ENCODE data around the gene GNL1. TPM values are rescaled to one million over a fixed set of nuclear protein-coding genes. Genes with fewer than 3 reads are reported as not detected.

The GNL1 gene
- total RNA-seq, 2 donors from 2014 or later, result 7.9 to 16.4 TPM

DNA sequence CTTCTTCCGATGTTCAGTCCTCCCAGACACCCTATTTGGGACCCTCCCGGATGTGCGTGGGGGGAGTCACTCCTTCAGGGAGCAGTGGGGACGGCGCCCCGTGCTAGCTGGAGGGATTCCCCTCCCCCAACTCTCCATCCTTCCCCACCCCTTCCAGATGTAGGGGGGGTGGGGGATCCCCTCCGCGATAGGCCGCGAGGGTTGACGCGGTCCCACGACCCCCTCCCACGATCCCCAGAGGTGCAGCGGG lies 548 bp downstream of the GNL1 start:
- Histone ChIP-seq H3K4me3 (peak overlapping the region; percentile 75 to 88), H3K36me3 (peaks cover 36% of the 10 kb centered on the region), H3K27me3 (no peaks in the 10 kb centered on the region), H3K4me1 (peaks cover 0 to 22% of the 10 kb centered on the region in 2 donors), H3K27ac (peak overlapping the region; percentile 99), H3K9me3 (no peaks in the 10 kb centered on the region)
- TF ChIP-seq, protein P1, sequence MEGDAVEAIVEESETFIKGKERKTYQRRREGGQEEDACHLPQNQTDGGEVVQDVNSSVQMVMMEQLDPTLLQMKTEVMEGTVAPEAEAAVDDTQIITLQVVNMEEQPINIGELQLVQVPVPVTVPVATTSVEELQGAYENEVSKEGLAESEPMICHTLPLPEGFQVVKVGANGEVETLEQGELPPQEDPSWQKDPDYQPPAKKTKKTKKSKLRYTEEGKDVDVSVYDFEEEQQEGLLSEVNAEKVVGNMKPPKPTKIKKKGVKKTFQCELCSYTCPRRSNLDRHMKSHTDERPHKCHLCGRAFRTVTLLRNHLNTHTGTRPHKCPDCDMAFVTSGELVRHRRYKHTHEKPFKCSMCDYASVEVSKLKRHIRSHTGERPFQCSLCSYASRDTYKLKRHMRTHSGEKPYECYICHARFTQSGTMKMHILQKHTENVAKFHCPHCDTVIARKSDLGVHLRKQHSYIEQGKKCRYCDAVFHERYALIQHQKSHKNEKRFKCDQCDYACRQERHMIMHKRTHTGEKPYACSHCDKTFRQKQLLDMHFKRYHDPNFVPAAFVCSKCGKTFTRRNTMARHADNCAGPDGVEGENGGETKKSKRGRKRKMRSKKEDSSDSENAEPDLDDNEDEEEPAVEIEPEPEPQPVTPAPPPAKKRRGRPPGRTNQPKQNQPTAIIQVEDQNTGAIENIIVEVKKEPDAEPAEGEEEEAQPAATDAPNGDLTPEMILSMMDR (IDR thresholded peaks at IDR 0.05), result no peak
- DNase-seq (ENCODE audit: low spot score), result no peak

DNA sequence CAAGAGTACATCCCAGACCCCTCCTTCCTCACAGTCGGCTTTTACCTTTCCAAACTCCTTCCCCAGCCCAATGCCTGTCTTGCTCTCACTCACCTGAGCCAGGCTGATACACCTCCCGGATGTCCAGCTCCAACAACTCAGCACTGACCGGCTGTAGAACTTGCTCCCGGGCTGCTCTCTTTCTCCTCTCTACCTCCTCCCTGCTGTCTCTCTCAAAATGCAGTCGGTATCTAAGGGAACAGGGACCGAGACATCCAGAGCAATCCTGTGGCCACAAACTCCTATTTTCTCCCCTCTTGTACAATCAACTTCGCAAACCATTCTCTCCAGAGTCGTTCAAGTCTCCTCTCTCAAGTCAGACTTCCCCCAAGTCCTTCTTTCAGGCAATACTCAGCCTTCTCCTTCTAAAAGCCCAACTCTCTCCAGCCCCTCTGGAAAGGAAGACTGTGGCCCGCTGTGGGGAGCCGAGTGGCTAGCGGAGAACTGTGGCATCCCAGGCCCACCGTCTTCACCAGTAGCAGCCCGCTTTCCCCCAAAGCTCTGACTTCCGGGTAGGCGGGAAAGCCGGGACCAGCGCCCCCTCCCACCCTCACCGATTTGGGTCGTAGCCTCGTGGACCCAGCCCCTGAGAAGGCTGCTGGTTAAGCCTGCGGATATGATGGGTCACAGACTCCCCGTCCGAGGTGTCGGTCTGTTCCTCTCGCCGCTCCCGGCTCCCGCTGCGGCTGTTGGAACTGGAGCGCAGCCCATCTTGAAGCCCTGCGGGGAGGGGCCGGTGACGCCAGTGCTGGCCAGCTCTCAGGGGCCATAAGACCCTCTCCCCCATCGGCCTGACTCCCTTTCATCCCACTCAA lies 1.1 kb downstream of the GNL1 start:
- Histone ChIP-seq H3K27me3 (no peaks in the 10 kb centered on the region), H3K36me3 (peaks cover 40% of the 10 kb centered on the region), H3K4me3 (peak overlapping the region; percentile 75 to 88), H3K4me1 (peaks cover 0 to 22% of the 10 kb centered on the region in 2 donors), H3K27ac (peak overlapping the region; percentile 99), H3K9me3 (no peaks in the 10 kb centered on the region)
- DNase-seq (ENCODE audit: low spot score), result peak; percentile 65
- TF ChIP-seq, protein P1 (IDR thresholded peaks at IDR 0.05), result no peak

DNA sequence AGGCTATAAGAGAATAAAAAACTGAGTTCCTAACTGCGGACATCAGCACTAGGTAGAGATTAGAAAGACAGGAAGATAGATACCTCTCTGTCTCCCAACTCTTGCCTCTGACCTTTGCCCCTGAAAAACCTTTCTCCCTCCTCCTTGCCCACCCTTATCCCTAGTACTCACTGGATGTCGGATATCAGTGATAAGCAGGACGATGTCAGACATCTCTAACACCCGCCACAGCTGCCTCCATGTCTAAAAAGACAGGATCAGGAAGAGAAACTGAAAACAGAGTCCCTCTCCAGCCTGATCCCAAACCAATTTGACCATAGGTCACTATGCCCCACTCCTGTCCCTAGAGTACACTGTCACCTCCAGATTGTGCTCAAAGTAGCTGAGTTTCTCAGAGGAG lies 1.9 kb downstream of the GNL1 start:
- Histone ChIP-seq H3K9me3 (no peaks in the 10 kb centered on the region), H3K4me3 (no peak overlapping the region), H3K27me3 (no peaks in the 10 kb centered on the region), H3K4me1 (peaks cover 0 to 22% of the 10 kb centered on the region in 2 donors), H3K27ac (no peak overlapping the region), H3K36me3 (peaks cover 46% of the 10 kb centered on the region)
- no peak for DNase-seq (ENCODE audit: low spot score)
- TF ChIP-seq, protein P1 (IDR thresholded peaks at IDR 0.05), result no peak

DNA sequence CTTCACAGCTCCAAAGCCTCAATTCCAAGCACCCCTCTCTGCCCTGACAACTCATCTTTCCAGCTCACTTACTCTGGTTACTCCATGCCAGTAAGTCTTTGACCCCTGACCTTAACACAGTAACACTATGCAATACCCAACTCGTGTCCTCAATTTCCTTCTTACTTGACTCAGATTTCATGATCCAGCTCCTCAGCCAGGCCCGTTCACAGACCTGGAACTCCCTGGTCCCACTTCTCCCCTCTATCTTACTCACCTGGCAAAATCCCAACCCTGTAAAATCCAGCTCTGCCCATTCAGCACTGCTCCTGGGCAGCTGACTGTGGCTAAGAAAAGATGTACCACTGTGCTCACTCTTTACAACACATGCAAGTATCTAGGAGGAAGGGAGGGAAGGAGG lies 7.9 kb downstream of the GNL1 start:
- Histone ChIP-seq H3K9me3 (no peaks in the 10 kb centered on the region), H3K4me3 (no peak overlapping the region), H3K36me3 (peaks cover 61% of the 10 kb centered on the region), H3K4me1 (peaks cover 0 to 7% of the 10 kb centered on the region in 2 donors), H3K27me3 (no peaks in the 10 kb centered on the region), H3K27ac (no peak overlapping the region)
- no peak for DNase-seq (ENCODE audit: low spot score)
- TF ChIP-seq, protein P1 (IDR thresholded peaks at IDR 0.05), result no peak

DNA sequence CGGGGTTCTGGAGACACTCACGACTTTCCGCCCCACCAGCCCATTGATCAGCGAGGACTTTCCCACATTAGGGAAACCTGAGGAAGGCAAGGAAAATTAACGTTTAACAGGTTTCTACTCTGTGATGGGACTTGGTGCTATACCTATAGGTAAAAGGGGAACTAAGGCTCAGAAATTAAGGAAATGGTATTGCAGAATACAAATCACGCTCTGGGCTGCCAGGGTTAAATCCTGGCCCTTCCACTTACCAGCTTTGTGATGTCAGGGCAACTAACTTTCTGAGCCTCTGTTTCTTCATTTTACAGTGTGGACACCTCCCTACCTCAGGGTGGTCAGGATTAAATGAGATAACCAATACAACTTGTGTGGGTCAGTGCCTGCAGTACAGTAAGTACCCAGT lies 8.8 kb downstream of the GNL1 start:
- peaks cover 0 to 7% of the 10 kb centered on the region in 2 donors for H3K4me1 ChIP-seq
- DNase-seq (ENCODE audit: low spot score), result no peak
- peaks cover 51% of the 10 kb centered on the region for H3K36me3 ChIP-seq
- H3K9me3 ChIP-seq, result no peaks in the 10 kb centered on the region
- TF ChIP-seq, protein P1 (IDR thresholded peaks at IDR 0.05), result no peak
- H3K27me3 ChIP-seq, result no peaks in the 10 kb centered on the region
- H3K4me3 ChIP-seq, result no peak overlapping the region
- H3K27ac ChIP-seq, result no peak overlapping the region
